ENCODE results near the gene MRFAP1L1.
A peak's percentile ranks its signal among the peaks of the same experiment; 100 is the strongest.
"Not testable (repeated sequence)": the region's sequence is repeated elsewhere in the genome, so short reads cannot be mapped to it uniquely, and the experiment has no call there.

The MRFAP1L1 gene

DNA sequence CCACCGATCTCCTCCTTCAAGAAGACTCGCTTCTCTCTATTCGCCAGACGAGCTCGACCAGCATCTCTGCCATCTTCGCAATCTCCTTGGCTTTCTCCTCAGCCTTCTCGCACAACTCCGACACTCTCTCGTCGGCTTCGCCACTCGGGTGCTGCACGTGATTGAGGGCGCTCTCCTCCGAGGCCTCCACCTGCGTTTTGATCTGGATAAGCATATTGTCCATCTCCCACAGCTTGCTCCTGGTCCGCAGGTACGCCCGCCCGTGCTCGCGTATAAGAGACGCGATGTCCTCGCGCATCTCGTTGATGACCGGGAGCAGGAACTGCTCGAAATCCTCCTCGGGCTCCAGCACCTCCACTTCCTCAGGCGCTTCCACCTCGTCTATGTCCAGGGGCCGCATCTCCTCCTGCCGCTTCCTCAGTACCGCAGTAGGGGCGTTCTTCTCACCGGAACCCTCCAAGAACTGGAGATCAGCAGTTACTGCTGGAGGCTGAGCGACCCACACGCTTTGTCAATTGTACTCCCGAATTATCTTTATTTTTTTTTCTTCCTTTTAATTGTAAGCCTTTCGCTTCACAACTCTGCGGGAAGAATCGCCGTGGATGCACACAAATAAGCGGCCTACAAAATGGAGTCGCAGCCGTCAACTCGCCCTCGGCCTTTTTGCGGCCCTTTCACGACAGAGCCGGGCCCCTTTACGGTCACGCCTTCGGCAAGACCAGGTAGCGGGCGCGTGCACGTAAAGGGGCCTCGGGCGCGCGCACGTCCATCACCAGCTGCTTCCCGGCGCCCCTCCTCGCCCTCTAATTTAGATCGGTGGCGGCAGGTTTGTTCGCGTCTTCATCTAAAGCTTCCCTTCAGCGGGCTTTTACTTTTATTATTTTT lies at the start of gene MRFAP1L1:
Gene MRFAP1L1, minus strand, starts transcription at position 636 of the 885 bp plus-strand sequence. Its CDS starts 236 bp downstream, at position 400.
- Histone ChIP-seq H3K9ac (ENCODE audit: low read length in 2 of 2) (peak within 1 kb of the TSS; percentile 80 to 93), H3K36me3 (ENCODE audit: control insufficient read depth in 2 of 2, insufficient read depth in 2 of 2, low read length in 2 of 2) (peaks cover 3 to 6% of the 10 kb centered on the region in 2 donors), H3K27me3 (ENCODE audit: control insufficient read depth in 1 of 2, insufficient read depth in 2 of 2, low read length in 2 of 2) (no peaks in the 10 kb centered on the region), H3K4me3 (ENCODE audit: low read length in 2 of 2) (peak within 1 kb of the TSS; percentile 87 to 99), H3K27ac (ENCODE audit: low read length) (peak within 1 kb of the TSS; percentile 72), H3K4me1 (ENCODE audit: control insufficient read depth, insufficient read depth, low read length) (peaks cover 15% of the 10 kb centered on the region), H3K9me3 (ENCODE audit: control insufficient read depth in 2 of 2, low read length in 2 of 2) (no peaks in the 10 kb centered on the region)

- H3K27ac ChIP-seq (ENCODE audit: low read length): no peak overlapping the region
- peaks cover 0 to 2% of the 10 kb centered on the region in 2 donors for H3K27me3 ChIP-seq (ENCODE audit: control insufficient read depth in 1 of 2, insufficient read depth in 2 of 2, low read length in 2 of 2)
- H3K9me3 ChIP-seq (ENCODE audit: control insufficient read depth in 2 of 2, low read length in 2 of 2): no peaks in the 10 kb centered on the region
- no peaks in the 10 kb centered on the region for H3K36me3 ChIP-seq (ENCODE audit: control insufficient read depth in 2 of 2, insufficient read depth in 2 of 2, low read length in 2 of 2)
- H3K4me1 ChIP-seq (ENCODE audit: control insufficient read depth, insufficient read depth, low read length): no peaks in the 10 kb centered on the region
- no peak overlapping the region for H3K9ac ChIP-seq (ENCODE audit: low read length in 2 of 2)
- H3K4me3 ChIP-seq (ENCODE audit: low read length in 2 of 2): no peak overlapping the region
Measured at GRCh38 chr4:6758728-6759127, 49.1 kb upstream of the MRFAP1L1 start.

DNA sequence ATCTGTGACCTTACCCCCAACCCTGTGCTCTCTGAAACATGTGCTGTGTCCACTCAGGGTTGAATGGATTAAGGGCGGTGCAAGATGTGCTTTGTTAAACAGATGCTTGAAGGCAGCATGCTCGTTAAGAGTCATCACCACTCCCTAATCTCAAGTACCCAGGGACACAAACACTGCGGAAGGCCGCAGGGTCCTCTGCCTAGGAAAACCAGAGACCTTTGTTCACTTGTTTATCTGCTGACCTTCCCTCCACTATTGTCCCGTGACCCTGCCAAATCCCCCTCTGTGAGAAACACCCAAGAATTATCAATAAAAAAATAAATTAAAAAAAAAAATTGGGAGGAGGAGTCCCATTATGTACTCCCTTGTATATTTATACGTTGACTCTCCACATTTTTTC lies 46.7 kb upstream of the MRFAP1L1 start:
- H3K4me1 ChIP-seq (ENCODE audit: control insufficient read depth, insufficient read depth, low read length); H3K9me3 ChIP-seq (ENCODE audit: control insufficient read depth in 2 of 2, low read length in 2 of 2); H3K9ac ChIP-seq (ENCODE audit: low read length in 2 of 2); H3K4me3 ChIP-seq (ENCODE audit: low read length in 2 of 2); H3K27ac ChIP-seq (ENCODE audit: low read length); H3K36me3 ChIP-seq (ENCODE audit: control insufficient read depth in 2 of 2, insufficient read depth in 2 of 2, low read length in 2 of 2); H3K27me3 ChIP-seq (ENCODE audit: control insufficient read depth in 1 of 2, insufficient read depth in 2 of 2, low read length in 2 of 2): not testable (repeated sequence)

- Histone ChIP-seq H3K9me3 (ENCODE audit: control insufficient read depth in 2 of 2, low read length in 2 of 2) (no peaks in the 10 kb centered on the region), H3K36me3 (ENCODE audit: control insufficient read depth in 2 of 2, insufficient read depth in 2 of 2, low read length in 2 of 2) (no peaks in the 10 kb centered on the region), H3K9ac (ENCODE audit: low read length in 2 of 2) (no peak overlapping the region), H3K4me1 (ENCODE audit: control insufficient read depth, insufficient read depth, low read length) (no peaks in the 10 kb centered on the region), H3K27me3 (ENCODE audit: control insufficient read depth in 1 of 2, insufficient read depth in 2 of 2, low read length in 2 of 2) (no peaks in the 10 kb centered on the region), H3K27ac (ENCODE audit: low read length) (no peak overlapping the region), H3K4me3 (ENCODE audit: low read length in 2 of 2) (no peak overlapping the region)
Measured at GRCh38 chr4:6755088-6755753, 45.6 kb upstream of the MRFAP1L1 start.

- no peak overlapping the region for H3K9ac ChIP-seq (ENCODE audit: low read length in 2 of 2)
- no peaks in the 10 kb centered on the region for H3K36me3 ChIP-seq (ENCODE audit: control insufficient read depth in 2 of 2, insufficient read depth in 2 of 2, low read length in 2 of 2)
- peaks cover 3% of the 10 kb centered on the region for H3K4me1 ChIP-seq (ENCODE audit: control insufficient read depth, insufficient read depth, low read length)
- no peaks in the 10 kb centered on the region for H3K9me3 ChIP-seq (ENCODE audit: control insufficient read depth in 2 of 2, low read length in 2 of 2)
- no peak overlapping the region for H3K4me3 ChIP-seq (ENCODE audit: low read length in 2 of 2)
- H3K27me3 ChIP-seq (ENCODE audit: control insufficient read depth in 1 of 2, insufficient read depth in 2 of 2, low read length in 2 of 2): no peaks in the 10 kb centered on the region
- H3K27ac ChIP-seq (ENCODE audit: low read length): no peak overlapping the region
Measured at GRCh38 chr4:6754481-6755087, 44.9 kb upstream of the MRFAP1L1 start.

- Histone ChIP-seq H3K9me3 (ENCODE audit: control insufficient read depth in 2 of 2, low read length in 2 of 2) (no peaks in the 10 kb centered on the region), H3K9ac (ENCODE audit: low read length in 2 of 2) (no peak overlapping the region), H3K27me3 (ENCODE audit: control insufficient read depth in 1 of 2, insufficient read depth in 2 of 2, low read length in 2 of 2) (no peaks in the 10 kb centered on the region), H3K4me3 (ENCODE audit: low read length in 2 of 2) (no peak overlapping the region), H3K27ac (ENCODE audit: low read length) (no peak overlapping the region), H3K4me1 (ENCODE audit: control insufficient read depth, insufficient read depth, low read length) (peaks cover 7% of the 10 kb centered on the region), H3K36me3 (ENCODE audit: control insufficient read depth in 2 of 2, insufficient read depth in 2 of 2, low read length in 2 of 2) (no peaks in the 10 kb centered on the region)
Measured at GRCh38 chr4:6753891-6754290, 44.2 kb upstream of the MRFAP1L1 start.

- Histone ChIP-seq H3K27ac (ENCODE audit: low read length) (no peak overlapping the region), H3K9ac (ENCODE audit: low read length in 2 of 2) (no peak overlapping the region), H3K9me3 (ENCODE audit: control insufficient read depth in 2 of 2, low read length in 2 of 2) (no peaks in the 10 kb centered on the region), H3K36me3 (ENCODE audit: control insufficient read depth in 2 of 2, insufficient read depth in 2 of 2, low read length in 2 of 2) (no peaks in the 10 kb centered on the region), H3K4me3 (ENCODE audit: low read length in 2 of 2) (no peak overlapping the region), H3K4me1 (ENCODE audit: control insufficient read depth, insufficient read depth, low read length) (peaks cover 7% of the 10 kb centered on the region), H3K27me3 (ENCODE audit: control insufficient read depth in 1 of 2, insufficient read depth in 2 of 2, low read length in 2 of 2) (no peaks in the 10 kb centered on the region)
Measured at GRCh38 chr4:6753103-6753560, 43.5 kb upstream of the MRFAP1L1 start.

DNA sequence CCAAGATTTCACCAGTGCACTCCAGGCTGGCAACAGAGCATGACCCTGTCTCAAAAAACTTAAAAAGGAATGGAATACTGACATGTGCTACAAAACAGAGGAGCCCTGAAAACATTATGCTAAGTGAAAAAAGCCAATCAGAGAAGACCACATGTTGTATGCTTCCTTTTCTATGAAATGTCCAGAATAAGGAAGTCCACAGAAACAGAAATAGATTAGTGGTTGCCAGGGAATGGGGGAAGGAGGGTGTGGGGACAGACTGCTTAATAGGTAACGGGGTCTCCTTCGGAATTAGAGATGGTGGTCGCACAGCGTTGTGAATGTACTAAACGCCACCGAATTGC lies 42.8 kb upstream of the MRFAP1L1 start:
- no peak overlapping the region for H3K4me3 ChIP-seq (ENCODE audit: low read length in 2 of 2)
- no peak overlapping the region for H3K27ac ChIP-seq (ENCODE audit: low read length)
- peaks cover 11% of the 10 kb centered on the region for H3K4me1 ChIP-seq (ENCODE audit: control insufficient read depth, insufficient read depth, low read length)

GRCh38 chr4:6751611-6752485 lies 42.2 kb upstream of the MRFAP1L1 start:
- H3K9ac ChIP-seq (ENCODE audit: low read length in 2 of 2): no peak overlapping the region
- H3K4me1 ChIP-seq (ENCODE audit: control insufficient read depth, insufficient read depth, low read length): peaks cover 16% of the 10 kb centered on the region
- no peaks in the 10 kb centered on the region for H3K36me3 ChIP-seq (ENCODE audit: control insufficient read depth in 2 of 2, insufficient read depth in 2 of 2, low read length in 2 of 2)
- no peaks in the 10 kb centered on the region for H3K27me3 ChIP-seq (ENCODE audit: control insufficient read depth in 1 of 2, insufficient read depth in 2 of 2, low read length in 2 of 2)
- no peaks in the 10 kb centered on the region for H3K9me3 ChIP-seq (ENCODE audit: control insufficient read depth in 2 of 2, low read length in 2 of 2)
- H3K27ac ChIP-seq (ENCODE audit: low read length): no peak overlapping the region
- no peak overlapping the region for H3K4me3 ChIP-seq (ENCODE audit: low read length in 2 of 2)

More for the DNA sequence above, 42.8 kb upstream of the MRFAP1L1 start:
- Histone ChIP-seq H3K27me3 (ENCODE audit: control insufficient read depth in 1 of 2, insufficient read depth in 2 of 2, low read length in 2 of 2) (no peaks in the 10 kb centered on the region), H3K36me3 (ENCODE audit: control insufficient read depth in 2 of 2, insufficient read depth in 2 of 2, low read length in 2 of 2) (no peaks in the 10 kb centered on the region), H3K9me3 (ENCODE audit: control insufficient read depth in 2 of 2, low read length in 2 of 2) (no peaks in the 10 kb centered on the region), H3K9ac (ENCODE audit: low read length in 2 of 2) (no peak overlapping the region)

Measured in stomach smooth muscle (tissue), 2 donors.